NCI-H345 (cell line): ENCODE measurements around the gene SH2D4B.
A peak's percentile ranks its signal among the peaks of the same experiment; 100 is the strongest.
"Not testable (repeated sequence)": the region's sequence is repeated elsewhere in the genome, so short reads cannot be mapped to it uniquely, and the experiment has no call there.

Source experiments
- DNase-seq: peaks from one replicate; lab custom pipeline; 2025; lab: John Stamatoyannopoulos, UW

SH2D4B gene

GRCh38 chr10:80524190-80524909, 13.4 kb upstream of the SH2D4B start:
- DNase-seq, result no peak

GRCh38 chr10:80526218-80526617, 11.5 kb upstream of the SH2D4B start:
- no peak for DNase-seq

- DNase-seq, result no peak
These were observed 11.0 kb upstream of the SH2D4B start for GRCh38 chr10:80526742-80527141.

- no peak for DNase-seq
These were observed 9.5 kb upstream of the SH2D4B start for GRCh38 chr10:80528185-80528700.

GRCh38 chr10:80528901-80529300, 8.8 kb upstream of the SH2D4B start:
- DNase-seq, result no peak

- no peak for DNase-seq
These were observed 8.1 kb upstream of the SH2D4B start for GRCh38 chr10:80529604-80530003.

GRCh38 chr10:80530251-80530650, 7.5 kb upstream of the SH2D4B start:
- DNase-seq, result no peak

GRCh38 chr10:80530816-80531215, 6.9 kb upstream of the SH2D4B start:
- DNase-seq, result no peak

- no peak for DNase-seq
These were observed 5.1 kb upstream of the SH2D4B start for GRCh38 chr10:80532571-80532970.

GRCh38 chr10:80534059-80534458, 3.6 kb upstream of the SH2D4B start:
- DNase-seq, result not testable (repeated sequence)

GRCh38 chr10:80534646-80535045, 3.1 kb upstream of the SH2D4B start:
- DNase-seq, result not testable (repeated sequence)

- peak; percentile 2 for DNase-seq
These were observed 1.9 kb upstream of the SH2D4B start for GRCh38 chr10:80535671-80536360.

GRCh38 chr10:80536361-80536835, 1.3 kb upstream of the SH2D4B start:
- no peak for DNase-seq

- no peak for DNase-seq
These were observed 491 bp upstream of the SH2D4B start for GRCh38 chr10:80537086-80537735.

- DNase-seq, result no peak
These were observed 931 bp downstream of the SH2D4B start for GRCh38 chr10:80538481-80539185.

- DNase-seq, result peak; percentile 35
These were observed 1.8 kb downstream of the SH2D4B start for GRCh38 chr10:80539421-80540031.

GRCh38 chr10:80540136-80540535, 2.4 kb downstream of the SH2D4B start:
- DNase-seq, result no peak

GRCh38 chr10:80540618-80540980, 2.9 kb downstream of the SH2D4B start:
- DNase-seq, result no peak

- DNase-seq, result peak; percentile 12
These were observed 3.5 kb downstream of the SH2D4B start for GRCh38 chr10:80540981-80541750.

- DNase-seq, result no peak
These were observed 4.4 kb downstream of the SH2D4B start for GRCh38 chr10:80542053-80542452.
